H9 (cell line): ENCODE data around the gene THAP3. TPM values are rescaled to one million over a fixed set of nuclear protein-coding genes. Genes with fewer than 3 reads are reported as not detected.
"Not testable (repeated sequence)": the region's sequence is repeated elsewhere in the genome, so short reads cannot be mapped to it uniquely, and the experiment has no call there.

Experiments
- DNase-seq: peaks from one replicate; pipeline ENCODE4 v3.0.0-alpha.2; 2017
- H2AFZ ChIP-seq: one replicate; pipeline ENCODE4 v1.6.1; 2013; ENCODE audit warnings: mild to moderate bottlenecking, low read length, control low read depth, moderate library complexity
- H2AK5ac ChIP-seq: 2 replicates; pipeline ENCODE4 v1.6.1; 2013; ENCODE audit warnings: low read length, control low read depth, mixed read lengths; ENCODE audit not compliant: insufficient read length
- H2BK120ac ChIP-seq: one replicate; pipeline ENCODE4 v1.6.1; 2013; ENCODE audit warnings: low read depth, mild to moderate bottlenecking, low read length, control low read depth, inconsistent platforms; ENCODE audit not compliant: poor library complexity, severe bottlenecking
- H2BK12ac ChIP-seq: 2 replicates; pipeline ENCODE4 v1.6.1; 2013; ENCODE audit warnings: low read length, control low read depth, mixed read lengths, low read depth; ENCODE audit not compliant: insufficient read length
- H2BK15ac ChIP-seq: 2 replicates; pipeline ENCODE4 v1.6.1; 2013; ENCODE audit warnings: low read depth, low read length, control low read depth
- H2BK20ac ChIP-seq: one replicate; pipeline ENCODE4 v1.6.1; 2013; ENCODE audit warnings: low read depth, mild to moderate bottlenecking, low read length, control low read depth, inconsistent platforms; ENCODE audit not compliant: poor library complexity, severe bottlenecking
- H2BK5ac ChIP-seq: 2 replicates; pipeline ENCODE4 v1.6.1; 2013; ENCODE audit warnings: low read length, control low read depth, mixed read lengths; ENCODE audit not compliant: insufficient read length
- H3K14ac ChIP-seq: 2 replicates; pipeline ENCODE4 v1.6.1; 2013; ENCODE audit warnings: low read length, control low read depth; ENCODE audit not compliant: insufficient read depth
- H3K18ac ChIP-seq: 2 replicates; pipeline ENCODE4 v1.6.1; 2013; ENCODE audit warnings: low read depth, mild to moderate bottlenecking, mixed read lengths, low read length, control low read depth; ENCODE audit not compliant: insufficient read length
- H3K23ac ChIP-seq: 2 replicates; pipeline ENCODE4 v1.6.1; 2013; ENCODE audit warnings: low read length, control low read depth, mixed read lengths, low read depth; ENCODE audit not compliant: insufficient read length
- H3K23me2 ChIP-seq: 2 replicates; pipeline ENCODE4 v1.6.1; 2013; ENCODE audit warnings: low read depth, mild to moderate bottlenecking, mixed read lengths, low read length, control low read depth; ENCODE audit not compliant: insufficient read length, poor library complexity, severe bottlenecking
- H3K27ac ChIP-seq: 2 replicates; pipeline ENCODE4 v1.5.1; 2013; ENCODE audit warnings: low read length, control low read depth, mixed read lengths, low read depth; ENCODE audit not compliant: insufficient read length
- H3K27me3 ChIP-seq: 2 replicates; pipeline ENCODE4 v1.6.1; 2013; ENCODE audit warnings: low read length, control low read depth, inconsistent platforms; ENCODE audit not compliant: insufficient read depth
- H3K4ac ChIP-seq: 2 replicates; pipeline ENCODE4 v1.6.1; 2013; ENCODE audit warnings: low read depth, mild to moderate bottlenecking, control low read depth, inconsistent platforms, low read length, moderate library complexity
- H3K4me1 ChIP-seq: 2 replicates; pipeline ENCODE4 v1.6.1; 2013; ENCODE audit warnings: low read length, control low read depth, inconsistent platforms; ENCODE audit not compliant: insufficient read depth
- H3K4me2 ChIP-seq: 2 replicates; pipeline ENCODE4 v1.6.1; 2013; ENCODE audit warnings: low read length, control low read depth, mixed read lengths; ENCODE audit not compliant: insufficient read length, insufficient read depth
- H3K56ac ChIP-seq: 2 replicates; pipeline ENCODE4 v1.6.1; 2013; ENCODE audit warnings: low read depth, mild to moderate bottlenecking, mixed read lengths, low read length, control low read depth; ENCODE audit not compliant: insufficient read length
- H3K79me1 ChIP-seq: 2 replicates; pipeline ENCODE4 v1.6.1; 2013; ENCODE audit warnings: low read depth, mild to moderate bottlenecking, moderate library complexity, low read length, control low read depth, inconsistent platforms; ENCODE audit not compliant: insufficient read depth, poor library complexity, severe bottlenecking
- H3K79me2 ChIP-seq: 2 replicates; pipeline ENCODE4 v1.6.1; 2013; ENCODE audit warnings: low read length, control low read depth, inconsistent platforms; ENCODE audit not compliant: insufficient read depth
- H3K9ac ChIP-seq: 2 replicates; pipeline ENCODE4 v1.6.1; 2013; ENCODE audit warnings: low read length, control low read depth, mixed read lengths; ENCODE audit not compliant: insufficient read length; ENCODE audit errors: extremely low read depth
- H3K9me3 ChIP-seq: one replicate; pipeline ENCODE4 v1.6.1; 2013; ENCODE audit warnings: low read depth, low read length, inconsistent platforms; ENCODE audit not compliant: control insufficient read depth
- H3T11ph ChIP-seq: one replicate; pipeline ENCODE4 v1.6.1; 2013; ENCODE audit warnings: mild to moderate bottlenecking, low read length, control low read depth, inconsistent platforms
- H4K20me1 ChIP-seq: one replicate; pipeline ENCODE4 v1.6.1; 2013; ENCODE audit not compliant: control insufficient read depth, insufficient read length, insufficient read depth
- H4K5ac ChIP-seq: 2 replicates; pipeline ENCODE4 v1.6.1; 2013; ENCODE audit warnings: low read depth, mild to moderate bottlenecking, mixed read lengths, low read length, control low read depth; ENCODE audit not compliant: insufficient read length
- H4K8ac ChIP-seq: replicated peaks from 2 replicates; pipeline ENCODE4 v1.6.1; 2013; ENCODE audit warnings: low read length, control low read depth, mixed read lengths, low read depth; ENCODE audit not compliant: insufficient read length
- H4K91ac ChIP-seq: 2 replicates; pipeline ENCODE4 v1.6.1; 2013; ENCODE audit warnings: low read depth, mild to moderate bottlenecking, moderate library complexity, mixed read lengths, low read length, control low read depth; ENCODE audit not compliant: insufficient read length
- H3K27ac Mint-ChIP-seq, 3 experiments: 2 replicates in 2 of 3; 3 replicates in 1 of 3; pipeline ENCODE4 v1.8.0; 2020 to 2021; ENCODE audit warnings: mixed read lengths in 3 of 3, mild to moderate bottlenecking in 1 of 3, moderate library complexity in 1 of 3
- H3K27me3 Mint-ChIP-seq: 2 replicates; pipeline ENCODE4 v1.8.0; 2021; ENCODE audit warnings: low read depth, mild to moderate bottlenecking, moderate library complexity, mixed read lengths
- H3K36me3 Mint-ChIP-seq, 3 experiments: 2 replicates in 2 of 3; 3 replicates in 1 of 3; pipeline ENCODE4 v1.8.0; 2020 to 2021; ENCODE audit warnings: low read depth in 3 of 3, mixed read lengths in 3 of 3; ENCODE audit not compliant: insufficient read depth in 1 of 3
- H3K4me1 Mint-ChIP-seq, 2 experiments: 2 replicates each; pipeline ENCODE4 v1.8.0; 2020; ENCODE audit warnings: mixed read lengths in 2 of 2
- H3K4me3 Mint-ChIP-seq, 2 experiments: 2 replicates in 1 of 2; 3 replicates in 1 of 2; pipeline ENCODE4 v1.8.0; 2020 to 2021; ENCODE audit warnings: mild to moderate bottlenecking in 2 of 2, mixed read lengths in 2 of 2, moderate library complexity in 1 of 2
- H3K9me3 Mint-ChIP-seq, 2 experiments: 2 replicates in 1 of 2; 3 replicates in 1 of 2; pipeline ENCODE4 v1.8.0; 2020; ENCODE audit warnings: mild to moderate bottlenecking in 2 of 2, mixed read lengths in 2 of 2, moderate library complexity in 1 of 2
- WGBS: extraction: QIAGEN DNeasy Blood & Tissue Kit; methylation state at CpG from one replicate; pipeline ENCODE4 v1.1.7; 2013; ENCODE audit warnings: missing lambda C conversion rate, low lambda C conversion rate, mixed read lengths; ENCODE audit not compliant: insufficient read length; ENCODE audit errors: extremely low coverage; 5-methylcytosine and 5-hydroxymethylcytosine counted together
- total RNA-seq: library from RNA; stranded (reverse); gene quantifications from 2 replicates; pipeline ENCODE4 v1.2.1, GENCODE V29; 2021
- TF ChIP-seq, protein P1 (sequence below): fragments of 200-600 bp; sonication (generic); conservative IDR thresholded peaks from 3 replicates; pipeline ENCODE4 v1.8.0; 2021; ENCODE audit warnings: antibody characterized with exemption, mild to moderate bottlenecking

The THAP3 gene
- total RNA-seq, 1 experiment from 2014 or later = 15.3 TPM

GRCh38 chr1:6599141-6599975, 25.3 kb upstream of the THAP3 start:
- no peak overlapping the region for H3K56ac ChIP-seq
- TF ChIP-seq, protein P1, sequence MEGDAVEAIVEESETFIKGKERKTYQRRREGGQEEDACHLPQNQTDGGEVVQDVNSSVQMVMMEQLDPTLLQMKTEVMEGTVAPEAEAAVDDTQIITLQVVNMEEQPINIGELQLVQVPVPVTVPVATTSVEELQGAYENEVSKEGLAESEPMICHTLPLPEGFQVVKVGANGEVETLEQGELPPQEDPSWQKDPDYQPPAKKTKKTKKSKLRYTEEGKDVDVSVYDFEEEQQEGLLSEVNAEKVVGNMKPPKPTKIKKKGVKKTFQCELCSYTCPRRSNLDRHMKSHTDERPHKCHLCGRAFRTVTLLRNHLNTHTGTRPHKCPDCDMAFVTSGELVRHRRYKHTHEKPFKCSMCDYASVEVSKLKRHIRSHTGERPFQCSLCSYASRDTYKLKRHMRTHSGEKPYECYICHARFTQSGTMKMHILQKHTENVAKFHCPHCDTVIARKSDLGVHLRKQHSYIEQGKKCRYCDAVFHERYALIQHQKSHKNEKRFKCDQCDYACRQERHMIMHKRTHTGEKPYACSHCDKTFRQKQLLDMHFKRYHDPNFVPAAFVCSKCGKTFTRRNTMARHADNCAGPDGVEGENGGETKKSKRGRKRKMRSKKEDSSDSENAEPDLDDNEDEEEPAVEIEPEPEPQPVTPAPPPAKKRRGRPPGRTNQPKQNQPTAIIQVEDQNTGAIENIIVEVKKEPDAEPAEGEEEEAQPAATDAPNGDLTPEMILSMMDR = no peak
- H3K4me2 ChIP-seq = no peak overlapping the region
- no peak overlapping the region for H2BK120ac ChIP-seq
- no peak overlapping the region for H4K91ac ChIP-seq
- H4K20me1 ChIP-seq = peaks cover 2% of the 10 kb centered on the region
- Mint-ChIP-seq H3K27ac (peak overlapping the region in 1 of 3 experiments; percentile 67; a peak in 1 of 7 replicates), H3K36me3 (peaks cover 18 to 56% (median 44%) of the 10 kb centered on the region in 3 experiments), H3K27me3 (no peaks in the 10 kb centered on the region), H3K4me1 (peaks cover 27 to 28% of the 10 kb centered on the region in 2 experiments), H3K9me3 (no peaks in the 10 kb centered on the region), H3K4me3 (peak overlapping the region; percentile 30 to 42; a peak in 3 of 5 replicates)
- WGBS = no CpG with 5 or more reads among the region's 31 CpGs
- no peak overlapping the region for H4K5ac ChIP-seq
- no peak overlapping the region for H2BK5ac ChIP-seq
- no peaks in the 10 kb centered on the region for H3K9me3 ChIP-seq
- no peaks in the 10 kb centered on the region for H3K27me3 ChIP-seq
- H3K9ac ChIP-seq = no peak overlapping the region
- H3K4ac ChIP-seq = no peak overlapping the region
- no peaks in the 10 kb centered on the region for H3K4me1 ChIP-seq
- H2AFZ ChIP-seq = no peak overlapping the region
- peaks cover 21% of the 10 kb centered on the region for H3K23me2 ChIP-seq
- peaks cover 18% of the 10 kb centered on the region; the same call in 1 of the 2 replicates for H3K79me2 ChIP-seq
- H2BK12ac ChIP-seq = no peak overlapping the region
- H3K23ac ChIP-seq = no peak overlapping the region
- H2BK20ac ChIP-seq = no peak overlapping the region
- H2AK5ac ChIP-seq = no peak overlapping the region
- no peak overlapping the region for H3T11ph ChIP-seq
- DNase-seq = no peak
- H3K79me1 ChIP-seq = no peaks in the 10 kb centered on the region
- no peak overlapping the region for H3K14ac ChIP-seq
- H4K8ac ChIP-seq = no peak overlapping the region
- H3K27ac ChIP-seq = no peak overlapping the region
- H2BK15ac ChIP-seq = no peak overlapping the region
- no peak overlapping the region for H3K18ac ChIP-seq

- H3K4me1 Mint-ChIP-seq = peaks cover 28 to 29% of the 10 kb centered on the region in 2 experiments
- not testable (repeated sequence) for H3K9ac ChIP-seq, H3K27ac Mint-ChIP-seq
These were observed 24.7 kb upstream of the THAP3 start for GRCh38 chr1:6599991-6600390.

More at GRCh38 chr1:6599991-6600390, 24.7 kb upstream of the THAP3 start:
- H3K79me2 ChIP-seq = peaks cover 18% of the 10 kb centered on the region; the same call in 1 of the 2 replicates
- H2BK120ac ChIP-seq, H3K14ac ChIP-seq, H2AK5ac ChIP-seq, H3K27me3 Mint-ChIP-seq, H3K9me3 ChIP-seq, H3K4me2 ChIP-seq, H2BK12ac ChIP-seq, H3K4me1 ChIP-seq, H3K18ac ChIP-seq, H3K9me3 Mint-ChIP-seq, H4K8ac ChIP-seq, H3K27me3 ChIP-seq, H4K5ac ChIP-seq, H3K79me1 ChIP-seq, H3K27ac ChIP-seq, H4K20me1 ChIP-seq, DNase-seq, H2BK20ac ChIP-seq, H2BK15ac ChIP-seq, H3K56ac ChIP-seq, H3K4ac ChIP-seq, H3T11ph ChIP-seq, H4K91ac ChIP-seq, H3K23ac ChIP-seq, H2BK5ac ChIP-seq, H2AFZ ChIP-seq: not testable (repeated sequence)
- Mint-ChIP-seq H3K4me3 (peak overlapping the region; percentile 88 to 94), H3K36me3 (peaks cover 18 to 51% (median 39%) of the 10 kb centered on the region in 3 experiments)
- peaks cover 21% of the 10 kb centered on the region for H3K23me2 ChIP-seq
- no CpG with 5 or more reads among the region's 8 CpGs for WGBS
